GM18499 (cell line): Measurements from ENCODE around the gene RAB6A.

Experiments
- ATAC-seq: cut with Tn5 transposase; IDR thresholded peaks from one replicate; pipeline ENCODE4 v1.9.1; 2021; ENCODE audit warnings: moderate number of reproducible peaks; ENCODE audit not compliant: insufficient read depth, unreplicated experiment

Gene RAB6A

GRCh38 chr11:73635721-73636120, 125.2 kb downstream of the RAB6A start:
- ATAC-seq, result no peak

DNA sequence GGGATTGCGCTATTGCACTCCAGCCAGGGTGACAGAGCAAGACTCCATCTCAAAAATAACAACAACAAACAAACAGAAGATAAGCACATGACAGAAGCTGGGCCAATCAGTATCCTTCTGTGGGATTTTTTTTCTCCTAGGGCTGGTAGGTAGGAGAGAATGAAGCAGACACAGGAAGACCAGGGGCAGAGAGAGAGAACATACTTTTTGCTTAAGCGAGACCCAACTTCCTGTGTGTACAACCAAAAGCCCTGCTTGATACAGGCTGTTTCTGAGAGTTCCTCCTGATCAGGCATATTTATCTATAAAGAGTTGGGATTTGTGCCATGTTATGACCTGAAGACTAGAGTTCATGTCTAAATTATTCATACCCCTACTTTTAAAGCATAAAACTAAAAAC, 126.9 kb downstream of the RAB6A start:
- ATAC-seq, result no peak

DNA sequence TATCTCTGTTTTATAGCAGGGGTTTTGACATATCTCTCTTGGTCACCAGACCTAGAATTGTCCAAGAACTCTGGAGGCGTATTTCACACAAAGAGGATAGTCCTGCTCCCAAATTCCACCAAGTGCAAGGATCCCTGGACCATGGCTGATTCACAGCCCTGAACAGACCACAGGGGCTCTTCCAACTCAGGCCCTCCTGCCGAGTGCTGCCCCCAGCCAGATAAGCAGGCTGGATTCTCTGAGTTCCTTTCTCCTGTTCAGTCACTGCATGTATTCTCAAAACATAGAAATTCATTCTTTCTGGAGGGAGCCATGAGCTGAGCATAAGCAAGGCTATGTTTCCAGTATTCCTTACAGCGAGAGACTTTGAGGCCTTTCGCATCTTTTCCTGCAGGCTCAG, 127.9 kb downstream of the RAB6A start:
- ATAC-seq, result no peak

GRCh38 chr11:73629907-73630306, 131.0 kb downstream of the RAB6A start:
- ATAC-seq, result no peak

- no peak for ATAC-seq
Observed at GRCh38 chr11:73625696-73626318, 135.1 kb downstream of the RAB6A start.
